ENCODE data around the gene TGFB2. TPM values are rescaled to one million over a fixed set of nuclear protein-coding genes. Genes with fewer than 3 reads are reported as not detected.

Gene TGFB2
- total RNA-seq, 1 experiment from 2014 or later = 0.34 TPM

DNA sequence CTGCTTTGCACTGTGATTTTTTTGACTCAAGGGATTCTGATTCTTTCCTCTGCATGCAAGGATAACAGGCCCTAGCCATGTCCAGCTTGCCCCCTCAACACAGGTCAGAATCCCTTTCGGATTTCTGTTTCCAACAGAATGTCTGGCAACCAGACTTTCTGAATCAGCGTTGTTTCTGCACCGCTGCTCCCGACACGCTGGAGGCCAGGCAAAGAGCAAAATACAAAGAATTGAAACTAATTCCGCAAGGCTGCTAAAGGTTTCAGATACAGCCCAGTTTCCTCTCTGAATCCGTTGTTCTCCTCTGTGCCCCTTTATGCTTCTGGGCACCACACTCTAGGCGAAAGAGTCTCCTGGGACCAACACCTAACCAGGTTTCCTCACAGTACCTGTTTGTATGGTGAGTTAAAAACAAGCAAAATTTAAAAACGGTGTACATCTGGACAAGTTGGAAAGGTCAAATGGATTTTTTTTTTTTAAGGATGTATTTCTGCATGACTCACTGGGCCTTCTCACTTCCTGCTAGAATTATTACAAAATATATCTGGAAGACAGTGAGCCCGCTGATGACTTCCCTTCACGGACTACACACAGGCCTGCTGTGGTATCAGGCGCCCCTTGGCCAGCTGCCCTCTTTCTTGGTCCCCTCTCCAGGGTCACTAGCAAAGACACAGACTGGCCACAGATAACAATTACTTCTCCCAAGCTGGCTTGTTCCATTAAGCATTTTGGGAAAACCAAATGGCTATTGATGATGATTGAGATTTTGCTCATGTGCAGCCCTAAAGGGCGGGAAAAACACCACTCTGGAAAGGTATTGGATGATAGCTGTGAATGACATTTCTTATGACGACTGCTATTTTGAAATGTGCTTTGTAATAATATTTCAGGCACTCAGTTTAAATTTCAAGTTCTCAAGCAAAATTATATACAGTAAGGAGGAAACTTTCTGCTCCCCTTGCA lies 118.3 kb downstream of the TGFB2 start:
- CTCF ChIA-PET = no interaction called here

DNA sequence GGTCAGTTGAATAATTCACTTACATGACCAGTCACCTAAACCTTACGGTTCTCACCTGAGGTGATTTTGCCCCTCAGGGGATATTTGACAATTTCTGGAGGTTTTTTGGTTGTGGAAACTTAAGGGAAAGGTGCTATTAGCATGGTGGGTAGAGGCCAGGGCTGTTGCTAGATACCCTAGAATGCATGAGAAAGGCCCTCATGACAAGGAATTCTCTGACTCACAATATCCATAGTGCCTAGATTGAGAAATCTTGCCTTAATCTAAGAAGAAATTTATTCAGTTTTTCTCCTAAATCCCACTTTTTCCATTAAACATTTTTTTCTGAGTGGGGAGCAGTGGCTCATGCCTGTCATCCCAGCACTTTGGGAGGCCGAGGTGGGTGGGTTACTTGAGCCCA lies 119.7 kb downstream of the TGFB2 start:
- ChIA-PET CTCF (no interaction called here), RAD21 (ENCODE audit: low non-redundant PET in 1 of 2, low total read pairs in 2 of 2, uncharacterized antibody in 2 of 2, unreplicated experiment in 2 of 2) (no interaction called here), POLR2A (no interaction called here)
- H3K36me3 ChIP-seq (ENCODE audit: control insufficient read depth in 1 of 2, insufficient read depth in 2 of 2, low read length in 2 of 2) = no peaks in the 10 kb centered on the region
- intact Hi-C loops (cut with micrococcal nuclease) = no loop called here
- H3K4me2 ChIP-seq (ENCODE audit: low read length) = no peak overlapping the region
- H2AFZ ChIP-seq (ENCODE audit: low read depth, low read length, poor library complexity, severe bottlenecking) = no peak overlapping the region
- no peak overlapping the region for H3K27ac ChIP-seq (ENCODE audit: low read depth, low read length)
- ATAC-seq (no peak), DNase-seq (ENCODE audit: low read depth, low spot score) (no peak)
- H3K4me1 ChIP-seq (ENCODE audit: control insufficient read depth in 1 of 2, insufficient read depth in 2 of 2, low read length in 2 of 2) = peaks cover 13 to 25% of the 10 kb centered on the region in 2 experiments; a peak in 3 of 4 replicates
- H3K9me3 ChIP-seq (ENCODE audit: control insufficient read depth in 1 of 2, insufficient read depth in 1 of 2, low read depth in 1 of 2, low read length in 2 of 2) = no peaks in the 10 kb centered on the region
- H3K79me2 ChIP-seq (ENCODE audit: insufficient read depth, low read length) = no peaks in the 10 kb centered on the region
- no peaks in the 10 kb centered on the region for H4K20me1 ChIP-seq (ENCODE audit: insufficient read depth)
- BruUV-seq (replicated peaks) = no TSS peak
- H3K27me3 ChIP-seq (ENCODE audit: insufficient read depth, low read length) = no peaks in the 10 kb centered on the region
- H3K9me2 ChIP-seq (ENCODE audit: insufficient read depth) = no peaks in the 10 kb centered on the region
- no peak overlapping the region for H3K9ac ChIP-seq (ENCODE audit: low read length)
- H3K4me3 ChIP-seq (replicated peaks in 1 of 2; ENCODE audit: low read depth in 1 of 2, low read length in 2 of 2) = no peak overlapping the region
- TF ChIP-seq SRF (IDR thresholded peaks at IDR 0.05; ENCODE audit: low read depth) (no peak), POLR2A (IDR thresholded peaks at IDR 0.05; ENCODE audit: borderline replicate concordance, extremely low read depth, insufficient read depth, insufficient read length) (no peak), TCF7L2 (IDR thresholded peaks at IDR 0.05; ENCODE audit: borderline replicate concordance, extremely low read depth, insufficient read depth, insufficient read length) (no peak), ZNF274 (IDR thresholded peaks at IDR 0.05; ENCODE audit: low read depth, low read length) (no peak), CEBPB (IDR thresholded peaks at IDR 0.05; ENCODE audit: low read depth) (no peak), CTCF (IDR thresholded peaks at IDR 0.05 in 2 of 3, conservative IDR thresholded peaks at IDR 0.05 in 1 of 3; ENCODE audit: borderline replicate concordance in 1 of 3, insufficient read depth in 1 of 3, low read depth in 2 of 3, low read length in 2 of 3) (no peak), CBX3 (IDR thresholded peaks at IDR 0.05; ENCODE audit: low read depth) (no peak), YY1 (IDR thresholded peaks at IDR 0.05; ENCODE audit: extremely low read depth, insufficient replicate concordance, low read depth, low read length) (no peak), ELF1 (IDR thresholded peaks at IDR 0.05; ENCODE audit: borderline replicate concordance, low read depth) (no peak), JUND (IDR thresholded peaks at IDR 0.05) (no peak), FOSL1 (IDR thresholded peaks at IDR 0.05; ENCODE audit: low read depth) (no peak), POLR2AphosphoS5 (IDR thresholded peaks at IDR 0.05; ENCODE audit: low read depth, low read length) (no peak), RAD21 (IDR thresholded peaks at IDR 0.05; ENCODE audit: low read depth) (no peak)
- TF ChIP-seq, protein P1, sequence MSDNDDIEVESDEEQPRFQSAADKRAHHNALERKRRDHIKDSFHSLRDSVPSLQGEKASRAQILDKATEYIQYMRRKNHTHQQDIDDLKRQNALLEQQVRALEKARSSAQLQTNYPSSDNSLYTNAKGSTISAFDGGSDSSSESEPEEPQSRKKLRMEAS (IDR thresholded peaks at IDR 0.05) = no peak
- TF ChIP-seq, protein P2, sequence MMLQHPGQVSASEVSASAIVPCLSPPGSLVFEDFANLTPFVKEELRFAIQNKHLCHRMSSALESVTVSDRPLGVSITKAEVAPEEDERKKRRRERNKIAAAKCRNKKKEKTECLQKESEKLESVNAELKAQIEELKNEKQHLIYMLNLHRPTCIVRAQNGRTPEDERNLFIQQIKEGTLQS (IDR thresholded peaks at IDR 0.05) = no peak

More for the DNA sequence above, 118.3 kb downstream of the TGFB2 start:
- peaks cover 24 to 35% of the 10 kb centered on the region in 2 experiments for H3K4me1 ChIP-seq (ENCODE audit: control insufficient read depth in 1 of 2, insufficient read depth in 2 of 2, low read length in 2 of 2)
- POLR2A ChIA-PET = no interaction called here
- no peak overlapping the region for H3K4me3 ChIP-seq (replicated peaks in 1 of 2; ENCODE audit: low read depth in 1 of 2, low read length in 2 of 2)
- no TSS peak for BruUV-seq (replicated peaks)
- peak overlapping the region; percentile 76 for H2AFZ ChIP-seq (ENCODE audit: low read depth, low read length, poor library complexity, severe bottlenecking)
- H3K79me2 ChIP-seq (ENCODE audit: insufficient read depth, low read length) = no peaks in the 10 kb centered on the region
- TF ChIP-seq POLR2AphosphoS5 (IDR thresholded peaks at IDR 0.05; ENCODE audit: low read depth, low read length) (no peak), CEBPB (IDR thresholded peaks at IDR 0.05; ENCODE audit: low read depth) (0 out of 2 replicates have a peak, but pooled peaks have one; percentile 5), POLR2A (IDR thresholded peaks at IDR 0.05; ENCODE audit: borderline replicate concordance, extremely low read depth, insufficient read depth, insufficient read length) (no peak), FOSL1 (IDR thresholded peaks at IDR 0.05; ENCODE audit: low read depth) (peak; percentile 30; the same call in 1 of the 2 replicates)
- TF ChIP-seq, protein P2 (IDR thresholded peaks at IDR 0.05) = no peak
- no peaks in the 10 kb centered on the region for H3K9me3 ChIP-seq (ENCODE audit: control insufficient read depth in 1 of 2, insufficient read depth in 1 of 2, low read depth in 1 of 2, low read length in 2 of 2)
- DNase-seq (ENCODE audit: low read depth, low spot score) (no peak), ATAC-seq (no peak)
- H3K9ac ChIP-seq (ENCODE audit: low read length) = no peak overlapping the region
- no peaks in the 10 kb centered on the region for H3K36me3 ChIP-seq (ENCODE audit: control insufficient read depth in 1 of 2, insufficient read depth in 2 of 2, low read length in 2 of 2)
- H4K20me1 ChIP-seq (ENCODE audit: insufficient read depth) = no peaks in the 10 kb centered on the region
- H3K4me2 ChIP-seq (ENCODE audit: low read length) = peak overlapping the region; percentile 28
- intact Hi-C loops (cut with micrococcal nuclease) = no loop called here
- RAD21 ChIA-PET (ENCODE audit: low non-redundant PET in 1 of 2, low total read pairs in 2 of 2, uncharacterized antibody in 2 of 2, unreplicated experiment in 2 of 2) = no interaction called here
- H3K27ac ChIP-seq (ENCODE audit: low read depth, low read length) = peak overlapping the region; percentile 10; the same call in 1 of the 2 replicates
- no peaks in the 10 kb centered on the region for H3K9me2 ChIP-seq (ENCODE audit: insufficient read depth)
- H3K27me3 ChIP-seq (ENCODE audit: insufficient read depth, low read length) = no peaks in the 10 kb centered on the region
